Activated T-cell treated with anti-CD3 and anti-CD28 coated beads for 24 hours (primary cell): ENCODE measurements around the gene MITD1.
"Not testable (repeated sequence)": the region's sequence is repeated elsewhere in the genome, so short reads cannot be mapped to it uniquely, and the experiment has no call there.

Experiments
- DNase-seq: peaks from one replicate; pipeline ENCODE4 v3.0.0-alpha.2; 2020; ENCODE audit warnings: low read depth

The MITD1 gene

DNA sequence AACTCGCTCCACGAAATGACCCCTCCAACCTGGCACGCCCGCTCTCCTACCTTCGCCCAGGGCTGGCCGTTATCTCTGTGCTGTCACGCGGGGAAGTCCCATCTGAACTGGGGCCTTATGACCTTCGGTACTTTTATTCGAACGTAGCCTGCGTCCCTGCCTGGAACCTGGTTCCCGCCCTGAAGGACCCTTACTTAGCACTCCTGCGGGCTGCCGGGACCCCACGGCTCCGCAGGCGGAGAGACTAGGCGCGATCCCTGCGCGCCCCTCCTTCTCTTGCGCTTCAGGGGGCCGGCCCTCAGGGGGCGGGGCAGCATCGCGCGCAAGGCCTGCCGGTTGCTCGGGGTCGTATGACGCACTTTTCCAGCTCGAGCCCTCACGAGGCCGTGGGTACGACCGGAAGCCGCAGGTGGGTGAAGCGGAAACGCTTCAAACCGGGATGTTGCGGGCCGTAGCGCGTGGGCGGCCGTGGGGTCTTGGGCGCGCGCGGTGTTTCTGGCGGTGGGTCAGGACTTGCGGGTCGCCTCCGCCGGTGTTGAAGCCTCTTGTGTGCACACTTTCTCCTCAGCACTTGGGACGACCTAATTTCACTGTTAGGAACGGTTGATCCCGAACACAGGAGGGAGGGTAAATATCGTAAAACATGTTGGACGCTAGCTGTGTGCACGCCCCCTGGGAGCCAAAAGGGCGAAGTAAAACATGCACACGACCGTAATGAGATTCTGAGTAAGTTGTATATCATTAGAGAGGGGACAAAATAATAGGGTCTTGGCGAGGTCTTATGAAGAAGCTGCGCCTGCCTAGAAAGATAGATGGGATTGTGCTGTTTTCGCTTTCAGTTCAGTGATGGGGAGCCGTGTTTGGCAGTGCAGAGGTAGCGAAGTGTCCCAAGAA lies 26.0 kb downstream of the MITD1 start, which contains the start of the genes LIPT1 and TSGA10:
Gene LIPT1 (plus strand): TSS at position 325 of the 894 bp plus-strand sequence. CDS start 6,991 bp downstream, outside the sequence.
Gene TSGA10 (minus strand): TSS at position 300 of the 894 bp plus-strand sequence. CDS start 45,503 bp downstream, outside the sequence.
- DNase-seq: peak; percentile 89

DNA sequence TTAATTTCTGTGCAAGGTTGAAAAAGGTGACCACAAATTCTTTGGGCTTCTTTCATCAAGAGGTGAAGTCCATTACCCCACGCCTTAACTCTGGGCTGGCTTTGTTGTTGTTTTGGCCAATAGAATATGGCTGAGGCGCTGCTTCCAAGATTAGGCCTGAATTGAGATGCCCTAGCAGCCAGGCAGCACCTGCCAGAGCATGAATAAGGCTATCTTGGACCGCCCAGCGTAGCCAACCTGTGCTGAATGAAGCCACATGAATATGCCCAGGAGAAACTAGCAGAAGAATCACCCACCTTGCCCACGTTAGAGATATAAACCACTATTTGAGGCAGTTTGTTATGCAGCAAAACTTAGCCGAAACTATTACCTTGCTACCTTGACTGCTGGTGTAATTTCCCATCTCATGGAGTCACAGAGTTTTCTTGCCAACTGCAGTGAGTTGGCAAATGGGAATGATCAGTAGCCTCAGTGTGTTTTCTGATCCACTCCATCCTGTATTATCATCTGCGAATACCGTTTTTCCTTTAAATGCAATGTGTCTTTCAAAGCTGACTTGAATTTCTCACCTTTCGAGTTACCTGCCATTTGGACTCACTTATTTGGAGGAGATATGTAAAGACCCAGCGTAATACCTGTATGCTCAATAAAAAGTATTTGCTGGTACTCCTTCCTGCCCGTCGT lies 26.8 kb downstream of the MITD1 start:
- DNase-seq: no peak

DNA sequence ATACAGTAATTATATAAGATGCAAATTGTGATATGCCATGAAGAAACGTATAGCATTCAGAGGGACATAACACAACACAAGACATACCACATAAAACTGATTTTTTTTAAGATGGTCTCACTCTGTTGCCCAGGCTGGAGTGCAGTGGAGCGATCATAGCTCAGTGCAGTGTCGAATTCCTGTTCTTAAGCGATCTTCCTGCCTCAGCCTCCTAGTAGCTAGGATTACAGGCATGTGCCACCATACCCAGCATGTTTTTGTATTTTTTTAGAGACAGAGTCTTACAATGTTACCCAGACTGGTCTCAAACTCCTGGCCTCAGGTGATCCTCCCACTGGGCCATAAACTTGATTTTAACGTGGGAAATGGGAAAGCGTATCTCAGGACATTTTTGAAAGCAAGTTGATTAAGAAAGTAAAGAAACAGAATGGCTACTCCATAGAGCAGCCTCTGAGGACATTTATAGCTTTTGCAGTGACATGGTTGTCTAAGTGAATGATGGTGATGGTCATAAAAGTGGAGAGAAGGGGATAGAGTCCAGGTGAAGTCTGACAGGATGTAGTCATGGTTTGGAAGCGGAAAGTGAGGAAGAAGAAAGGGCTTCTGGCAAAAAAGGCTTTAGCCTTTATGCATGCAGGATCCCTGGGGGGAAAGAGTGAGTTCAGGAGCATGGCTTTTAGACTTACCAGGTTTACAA lies 28.5 kb downstream of the MITD1 start:
- DNase-seq: no peak

GRCh38 chr2:99150706-99151105 lies 30.2 kb downstream of the MITD1 start:
- no peak for DNase-seq

- DNase-seq: peak; percentile 96
Observed at GRCh38 chr2:99141110-99142108, 39.4 kb downstream of the MITD1 start, which contains the start of gene C2orf15. Gene C2orf15, plus strand, starts transcription at chr2:99141707. Its CDS starts 8,852 bp downstream, at chr2:99150559.

DNA sequence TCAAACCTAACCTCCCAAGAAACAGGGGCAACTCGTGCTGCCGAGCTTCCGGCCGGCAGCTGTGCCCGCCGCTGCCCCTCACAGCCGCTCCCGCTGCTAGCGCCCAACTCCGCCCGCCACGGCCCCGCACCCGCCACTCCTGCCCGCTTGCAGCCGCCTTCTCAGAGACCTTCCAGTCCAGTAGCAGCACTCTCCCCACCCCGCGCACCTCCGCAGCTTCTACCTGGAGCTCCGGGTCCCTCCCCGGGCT lies 40.1 kb downstream of the MITD1 start:
- no peak for DNase-seq

GRCh38 chr2:99140056-99140859 lies 40.6 kb downstream of the MITD1 start:
- no peak for DNase-seq

DNA sequence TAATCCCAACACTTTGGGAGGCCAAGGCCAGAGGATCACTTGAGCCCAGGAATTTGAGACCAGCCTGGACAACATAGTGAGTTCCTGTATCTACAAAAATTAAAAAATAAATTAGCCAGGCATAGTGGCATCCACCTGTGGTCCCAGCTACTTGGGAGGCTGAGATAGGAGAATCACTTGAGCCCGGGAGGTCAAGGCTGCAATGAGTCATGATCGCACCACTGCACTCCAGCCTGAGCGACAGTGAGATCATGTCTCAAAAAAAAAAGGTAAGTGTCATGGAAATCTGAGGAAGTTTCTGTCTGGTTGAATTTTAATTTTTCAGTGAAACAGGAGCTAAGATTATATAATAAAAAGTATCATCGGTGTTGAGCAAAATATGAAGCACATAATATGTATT lies 41.9 kb downstream of the MITD1 start:
- DNase-seq: no peak

GRCh38 chr2:99135044-99135556 lies 45.8 kb downstream of the MITD1 start:
- DNase-seq: not testable (repeated sequence)

DNA sequence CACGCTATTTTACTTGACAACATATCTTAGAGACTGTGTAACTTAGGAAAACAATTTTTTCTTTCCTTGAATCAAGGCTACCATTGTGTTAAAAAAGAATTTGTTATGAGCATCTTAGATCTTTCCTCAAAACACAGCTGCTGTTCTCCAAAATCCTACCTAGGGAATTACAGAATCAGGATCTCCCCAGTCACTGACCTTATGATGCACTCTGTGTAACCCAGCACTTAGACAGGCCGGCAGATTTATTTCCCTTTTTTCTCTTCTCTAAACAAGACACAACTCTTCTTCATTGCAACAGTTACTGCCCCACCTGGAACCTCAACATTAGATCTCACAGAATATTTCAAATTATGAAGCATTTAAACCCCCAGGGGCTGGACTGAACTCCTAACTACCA lies 52.9 kb downstream of the MITD1 start:
- DNase-seq: no peak
